IMR-90 (cell line): ENCODE data around the gene TEKT5. TPM values are rescaled to one million over a fixed set of nuclear protein-coding genes. Genes with fewer than 3 reads are reported as not detected.

Source experiments
- ATAC-seq: fragments of 200-7000 bp; cut with Tn5 transposase; 2 replicates; pipeline ENCODE4 v1.9.1; 2020; ENCODE audit warnings: low read depth, mild to moderate bottlenecking, moderate library complexity
- BruUV-seq: library from RNA; stranded (reverse); fragments of 400-500 nt; replicated peaks from 2 replicates; lab custom pipeline; 2021; lab: Mats Ljungman, UMichigan
- CTCF ChIA-PET: fragments of 300-600 bp; formaldehyde crosslinking; extraction: SDS; loops from one replicate; lab custom pipeline; 2021; ENCODE audit warnings: antibody characterized with exemption; lab: Yijun Ruan, JAX
- POLR2A ChIA-PET: fragments of 300-600 bp; sonication (Branson Sonifier 250); formaldehyde crosslinking; loops from one replicate; lab custom pipeline; 2022; ENCODE audit warnings: antibody characterized with exemption; ENCODE audit not compliant: unreplicated experiment; lab: Charles Lee
- DNase-seq: peaks from one replicate; pipeline ENCODE4 v3.0.0; 2013
- H2AFZ ChIP-seq: replicated peaks from 2 replicates; pipeline ENCODE3; 2013; ENCODE audit warnings: low read length, mild to moderate bottlenecking; ENCODE audit not compliant: poor library complexity
- H2AK5ac ChIP-seq: 2 replicates; pipeline ENCODE4 v1.6.1; 2013; ENCODE audit warnings: low read depth, low read length, inconsistent platforms
- H2AK9ac ChIP-seq: replicated peaks from 2 replicates; pipeline ENCODE3; 2013; ENCODE audit warnings: mild to moderate bottlenecking, low read depth, low read length, moderate library complexity; ENCODE audit not compliant: poor library complexity
- H2BK120ac ChIP-seq: 2 replicates; pipeline ENCODE4 v1.6.1; 2013; ENCODE audit warnings: low read depth, low read length, inconsistent platforms
- H2BK15ac ChIP-seq: 3 replicates; pipeline ENCODE4 v1.6.1; 2013; ENCODE audit warnings: low read depth, low read length, inconsistent platforms
- H2BK20ac ChIP-seq: 2 replicates; pipeline ENCODE4 v1.6.1; 2013; ENCODE audit warnings: low read depth, mild to moderate bottlenecking, inconsistent platforms, low read length, moderate library complexity
- H2BK5ac ChIP-seq: 2 replicates; pipeline ENCODE4 v1.6.1; 2013; ENCODE audit warnings: mild to moderate bottlenecking, low read depth, low read length, inconsistent platforms; ENCODE audit not compliant: poor library complexity, severe bottlenecking
- H3K14ac ChIP-seq: replicated peaks from 2 replicates; pipeline ENCODE4 v1.6.1; 2013; ENCODE audit warnings: low read depth, low read length, inconsistent platforms
- H3K18ac ChIP-seq: 2 replicates; pipeline ENCODE4 v1.6.1; 2013; ENCODE audit warnings: low read depth, low read length, control low read depth
- H3K23ac ChIP-seq: 2 replicates; pipeline ENCODE4 v1.6.1; 2013; ENCODE audit warnings: low read depth, low read length, inconsistent platforms
- H3K27ac ChIP-seq: 2 replicates; pipeline ENCODE4 v1.5.1; 2013; ENCODE audit warnings: mild to moderate bottlenecking, control low read depth, low read length; ENCODE audit not compliant: insufficient read depth
- H3K27me3 ChIP-seq: 2 replicates; pipeline ENCODE4 v1.6.1; 2013; ENCODE audit warnings: low read length; ENCODE audit not compliant: control insufficient read depth, insufficient read depth
- H3K36me3 ChIP-seq: 2 replicates; pipeline ENCODE4 v1.6.1; 2013; ENCODE audit warnings: low read length, mixed read lengths; ENCODE audit not compliant: control insufficient read depth, insufficient read depth
- H3K4ac ChIP-seq: 2 replicates; pipeline ENCODE4 v1.6.1; 2013; ENCODE audit warnings: low read depth, low read length, inconsistent platforms
- H3K4me1 ChIP-seq: 2 replicates; pipeline ENCODE4 v1.6.1; 2013; ENCODE audit warnings: low read length, mixed read lengths; ENCODE audit not compliant: control insufficient read depth, insufficient read depth
- H3K4me2 ChIP-seq: 2 replicates; pipeline ENCODE4 v1.6.1; 2013; ENCODE audit warnings: low read depth, mild to moderate bottlenecking, control low read depth, low read length, moderate library complexity
- H3K4me3 ChIP-seq: 2 replicates; pipeline ENCODE4 v1.5.1; 2013; ENCODE audit warnings: low read depth, mild to moderate bottlenecking, control low read depth, low read length, moderate library complexity; ENCODE audit not compliant: insufficient read depth
- H3K56ac ChIP-seq: 2 replicates; pipeline ENCODE4 v1.6.1; 2013; ENCODE audit warnings: low read length, inconsistent platforms; ENCODE audit not compliant: insufficient read depth; ENCODE audit errors: extremely low read depth
- H3K79me1 ChIP-seq, 2 experiments: 2 replicates each; pipeline ENCODE4 v1.6.1; 2013; ENCODE audit warnings: low read length in 2 of 2, inconsistent platforms in 1 of 2, low read depth in 1 of 2
- H3K9ac ChIP-seq: 2 replicates; pipeline ENCODE4 v1.6.1; 2013; ENCODE audit warnings: low read depth, low read length, control low read depth
- H3K9me1 ChIP-seq: 2 replicates; pipeline ENCODE4 v1.6.1; 2013; ENCODE audit warnings: low read length, inconsistent platforms; ENCODE audit not compliant: insufficient read depth
- H3K9me3 ChIP-seq: 2 replicates; pipeline ENCODE4 v1.6.1; 2013; ENCODE audit warnings: low read length; ENCODE audit not compliant: control insufficient read depth, insufficient read depth
- H4K20me1 ChIP-seq: 2 replicates; pipeline ENCODE4 v1.6.1; 2013; ENCODE audit warnings: low read length, inconsistent platforms; ENCODE audit not compliant: insufficient read depth
- H4K5ac ChIP-seq: 2 replicates; pipeline ENCODE4 v1.6.1; 2013; ENCODE audit warnings: mild to moderate bottlenecking, low read depth, low read length, control low read depth
- H4K8ac ChIP-seq, 2 experiments: 2 replicates each; pipeline ENCODE4 v1.6.1; 2013; ENCODE audit warnings: low read depth in 2 of 2, low read length in 2 of 2, control low read depth in 1 of 2, inconsistent platforms in 1 of 2
- H4K91ac ChIP-seq: 2 replicates; pipeline ENCODE4 v1.6.1; 2013; ENCODE audit warnings: low read depth, low read length, inconsistent platforms; ENCODE audit not compliant: insufficient read depth
- FOS ChIP-seq: fragments of 150-350 bp; IDR thresholded peaks from 2 replicates; pipeline ENCODE4 v1.6.1; 2016; ENCODE audit warnings: low read depth, low read length
- NFE2L2 ChIP-seq: fragments of 150-350 bp; IDR thresholded peaks from 2 replicates; pipeline ENCODE4 v1.6.1; 2016; ENCODE audit warnings: low read depth, mild to moderate bottlenecking, low read length
- RCOR1 ChIP-seq: IDR thresholded peaks from 2 replicates; pipeline ENCODE4 v1.6.1; 2012; ENCODE audit warnings: mild to moderate bottlenecking, low read length, improper control_type of control experiment; ENCODE audit not compliant: insufficient replicate concordance
- SMC3 ChIP-seq: fragments of 150-350 bp; IDR thresholded peaks from 2 replicates; pipeline ENCODE4 v1.6.1; 2016; ENCODE audit warnings: low read depth, mild to moderate bottlenecking, antibody characterized with exemption, low read length, moderate library complexity
- WGBS, 2 experiments: methylation state at CpG; one replicate each; pipeline versions ENCODE4 v1.1.5 to v1.1.7; 2013; ENCODE audit warnings: missing lambda C conversion rate in 2 of 2; ENCODE audit not compliant: insufficient read length in 1 of 2; ENCODE audit errors: extremely low coverage in 2 of 2; 5-methylcytosine and 5-hydroxymethylcytosine counted together
- dilution Hi-C: fragments of 300-500 bp; cut with HindIII; formaldehyde crosslinking; loops from one replicate; pipeline ENCODE4 v1.14.3; 2018; ENCODE audit warnings: low sequenced_read_pairs; ENCODE audit not compliant: unreplicated experiment
- in situ Hi-C: fragments of 300-500 bp; cut with MboI; formaldehyde crosslinking; loops from 3 replicates; pipeline ENCODE4 v1.14.3; 2019; ENCODE audit warnings: low sequenced_read_pairs, inconsistent platforms, mixed read lengths
- intact Hi-C: fragments of 100-400 bp; cut with micrococcal nuclease; formaldehyde crosslinking; loops from 2 replicates; pipeline ENCODE4 v1.10.0; 2022
- polyA plus RNA-seq, 3 experiments: library from polyadenylated mRNA; depleted of rRNA; stranded (reverse); fragments of >200 nt; gene quantifications; 2 replicates each; pipeline ENCODE4 v1.2.3, GENCODE V29; 2012; ENCODE audit warnings: low replicate concordance in 1 of 3
- total RNA-seq: library from RNA; depleted of rRNA; stranded (reverse); fragments of >200 nt; gene quantifications from 2 replicates; pipeline ENCODE4 v1.2.3, GENCODE V29; 2012
- TF ChIP-seq, protein P1 (sequence below): fragments of 150-350 bp; IDR thresholded peaks from 2 replicates; pipeline ENCODE4 v1.6.1; 2017; ENCODE audit warnings: mild to moderate bottlenecking, antibody characterized with exemption, low read length, low read depth

Gene TEKT5
- total and polyA plus RNA-seq, 2 of the 4 experiments (the other 2 are of a cell fraction) = 0.17 TPM; not detected in 1

DNA sequence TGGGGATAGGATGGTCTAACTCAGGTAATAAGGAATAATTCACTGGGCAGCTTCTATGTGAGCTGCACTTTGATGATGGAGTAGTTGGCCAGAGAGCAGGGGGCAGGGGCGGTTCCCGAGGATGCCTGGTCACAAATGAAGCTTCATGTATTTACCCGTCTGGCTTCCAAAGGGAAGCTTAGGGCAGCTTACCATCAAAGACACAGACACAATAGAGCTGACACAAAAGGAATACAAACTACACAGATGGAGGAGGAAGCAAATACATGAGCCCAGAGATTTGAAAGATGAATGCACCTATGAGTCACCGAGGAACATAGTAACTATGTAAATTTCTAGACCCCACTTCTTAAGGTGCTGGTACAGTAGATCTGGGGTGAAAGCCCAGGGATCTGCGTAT, 105.6 kb downstream of the TEKT5 start:
- intact Hi-C loops = no loop called here
- CTCF ChIA-PET = no interaction called here
- no peak overlapping the region for H4K8ac ChIP-seq

More for the DNA sequence above, 105.6 kb downstream of the TEKT5 start:
- H3K9ac ChIP-seq = no peak overlapping the region
- H4K20me1 ChIP-seq = no peaks in the 10 kb centered on the region
- WGBS, 2 experiments = no CpG with 5 or more reads among the region's 5 CpGs
- no peak overlapping the region for H3K4me2 ChIP-seq
- H3K9me1 ChIP-seq = 0 out of 2 replicates have a peak, but pooled peaks cover 3% of the 10 kb centered on the region
- no peak overlapping the region for H3K14ac ChIP-seq
- H3K56ac ChIP-seq = no peak overlapping the region
- H3K27ac ChIP-seq = no peak overlapping the region
- no peak for ATAC-seq
- peaks cover 10% of the 10 kb centered on the region; the same call in 1 of the 2 replicates for H3K27me3 ChIP-seq
- peaks cover 3% of the 10 kb centered on the region for H3K4me1 ChIP-seq
- dilution Hi-C loops = no loop called here
- no peak overlapping the region for H2BK120ac ChIP-seq
- H3K4me3 ChIP-seq = no peak overlapping the region
- no peaks in the 10 kb centered on the region for H3K36me3 ChIP-seq
- H2AK5ac ChIP-seq = no peak overlapping the region
- H2AK9ac ChIP-seq = no peak overlapping the region
- H2BK15ac ChIP-seq = no peak overlapping the region
- H3K9me3 ChIP-seq = no peaks in the 10 kb centered on the region
- no peaks in the 10 kb centered on the region for H3K79me1 ChIP-seq
- in situ Hi-C loops = no loop called here
- no peak overlapping the region for H2BK5ac ChIP-seq
- H3K23ac ChIP-seq = no peak overlapping the region
- H4K5ac ChIP-seq = no peak overlapping the region
- no peak overlapping the region for H4K91ac ChIP-seq
- BruUV-seq = no TSS peak
- H2AFZ ChIP-seq = no peak overlapping the region
- DNase-seq = no peak
- POLR2A ChIA-PET = no interaction called here
- no peak overlapping the region for H3K4ac ChIP-seq
- TF ChIP-seq SMC3 (no peak), NFE2L2 (no peak), RCOR1 (no peak), FOS (no peak)
- TF ChIP-seq, protein P1, sequence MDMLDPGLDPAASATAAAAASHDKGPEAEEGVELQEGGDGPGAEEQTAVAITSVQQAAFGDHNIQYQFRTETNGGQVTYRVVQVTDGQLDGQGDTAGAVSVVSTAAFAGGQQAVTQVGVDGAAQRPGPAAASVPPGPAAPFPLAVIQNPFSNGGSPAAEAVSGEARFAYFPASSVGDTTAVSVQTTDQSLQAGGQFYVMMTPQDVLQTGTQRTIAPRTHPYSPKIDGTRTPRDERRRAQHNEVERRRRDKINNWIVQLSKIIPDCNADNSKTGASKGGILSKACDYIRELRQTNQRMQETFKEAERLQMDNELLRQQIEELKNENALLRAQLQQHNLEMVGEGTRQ = no peak
- H3K18ac ChIP-seq = no peak overlapping the region
- H2BK20ac ChIP-seq = no peak overlapping the region
